ENCODE results near the gene GNG14. TPM values are rescaled to one million over a fixed set of nuclear protein-coding genes. Genes with fewer than 3 reads are reported as not detected.
A peak's percentile ranks its signal among the peaks of the same experiment; 100 is the strongest.
"Not testable (repeated sequence)": the region's sequence is repeated elsewhere in the genome, so short reads cannot be mapped to it uniquely, and the experiment has no call there.

Gene GNG14
- total RNA-seq, 1 donor from 2014 or later = not detected

DNA sequence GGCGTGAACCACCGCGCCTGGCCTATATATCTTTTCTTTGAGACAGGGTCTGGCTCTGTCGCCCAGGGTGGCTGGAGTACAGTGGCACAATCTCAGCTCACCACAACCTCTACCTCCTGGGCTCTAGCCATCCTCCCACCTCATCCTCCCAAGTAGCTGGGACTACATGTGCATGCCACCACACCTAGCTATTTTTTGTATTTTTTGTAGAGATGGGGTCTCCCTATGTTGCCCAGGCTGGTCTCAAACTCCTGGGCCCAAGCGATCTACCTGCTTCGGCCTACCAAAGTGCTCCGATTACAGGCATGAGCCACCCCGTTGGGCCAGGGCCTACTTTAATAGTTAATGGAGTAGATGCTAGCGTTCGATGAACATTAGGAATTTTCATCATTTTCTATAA is 32.5 kb downstream of the GNG14 start:
- no peak for DNase-seq (ENCODE audit: low spot score)
- intact Hi-C loops (cut with DNase I) = loop anchor here (5.0 kb wide), 2 partner anchors 42 to 77 kb away; no protein-coding TSS in a partner anchor

DNA sequence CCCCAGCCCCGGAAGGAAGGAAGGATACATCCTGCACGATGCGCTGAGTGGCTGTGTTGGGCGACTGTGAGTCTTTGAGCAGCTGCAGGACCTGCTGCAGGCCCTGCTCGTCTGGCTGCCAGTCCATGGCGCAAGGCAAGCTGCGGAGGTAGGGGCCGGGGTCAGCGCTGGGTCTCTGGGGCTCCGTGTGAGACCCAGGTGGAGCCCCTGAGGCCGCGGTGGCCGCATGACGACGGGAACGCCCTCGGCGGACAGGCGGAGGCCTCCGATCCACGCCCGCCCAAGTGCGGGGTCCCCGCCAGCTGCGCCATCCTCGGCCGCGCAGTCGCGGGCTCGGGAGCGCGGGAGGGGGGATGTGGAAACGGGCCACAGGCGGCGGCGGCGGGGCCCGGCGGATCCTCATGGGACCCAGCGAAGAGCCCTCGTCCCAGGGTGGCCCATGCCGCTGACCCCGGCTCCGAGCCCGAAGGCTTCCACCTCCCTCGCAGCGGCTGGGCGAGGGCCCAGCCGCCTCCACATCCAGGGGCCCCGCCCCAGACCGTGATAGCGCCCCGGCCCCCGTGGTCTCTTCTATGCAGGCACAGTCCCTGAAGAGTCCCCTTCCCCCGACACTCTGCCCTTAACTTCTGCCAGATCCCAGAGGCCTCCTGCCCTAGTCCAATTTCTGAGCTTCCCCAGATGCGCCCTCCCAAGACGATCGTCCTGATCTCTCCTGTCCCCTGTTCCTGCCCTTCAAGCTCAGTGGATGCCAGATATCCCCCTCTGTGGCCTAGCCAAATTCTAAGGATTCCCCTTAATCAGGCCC is 33.3 kb downstream of the GNG14 start:
- intact Hi-C loops (cut with DNase I) = loop anchor here (5.0 kb wide), 2 partner anchors 41 to 76 kb away; no protein-coding TSS in a partner anchor
- DNase-seq (ENCODE audit: low spot score) = no peak

DNA sequence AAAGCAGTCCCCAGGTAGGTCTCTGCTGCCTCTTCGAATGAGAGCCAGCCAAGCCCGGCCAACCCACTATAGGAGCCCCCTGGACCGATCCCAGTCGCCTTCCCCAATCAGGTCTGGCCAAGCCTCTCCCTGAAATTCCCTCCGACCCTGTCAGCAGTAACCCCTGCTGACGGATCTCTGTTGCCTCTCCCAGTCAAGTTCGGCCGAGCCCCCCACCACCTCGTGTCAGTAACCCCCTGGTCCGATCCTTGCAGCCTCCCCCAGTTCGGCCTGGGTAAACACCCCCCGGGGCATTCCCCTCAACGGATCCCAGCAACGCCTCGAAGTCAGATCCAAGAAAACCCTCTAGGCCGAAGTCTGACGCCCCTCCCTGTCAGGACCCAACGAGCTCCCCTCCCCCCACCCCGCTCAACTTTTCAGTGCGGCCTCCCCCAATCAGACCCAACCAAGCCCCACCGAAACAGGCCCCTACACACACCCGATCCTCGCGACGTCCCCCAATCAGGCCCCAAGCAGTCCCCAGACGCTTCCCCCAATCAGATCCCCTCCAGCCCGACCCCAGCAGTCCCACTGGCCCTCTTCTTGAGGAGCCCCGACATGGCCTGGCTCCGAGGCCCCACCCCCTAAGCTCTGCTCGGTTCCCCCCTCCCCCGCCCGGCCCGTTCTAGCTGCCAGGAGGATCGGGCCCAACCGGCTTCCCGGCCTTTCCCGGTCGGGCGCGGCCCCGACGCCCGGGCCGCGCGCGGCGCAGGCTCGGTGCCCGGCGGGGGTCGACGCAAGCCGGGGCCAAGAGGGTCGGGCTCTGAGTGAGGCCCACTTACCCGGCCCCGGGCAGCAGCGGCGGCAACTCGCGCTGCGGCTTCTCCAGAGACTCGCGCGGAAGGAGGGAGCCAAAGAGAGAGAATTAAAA is 34.1 kb downstream of the GNG14 start:
- DNase-seq (ENCODE audit: low spot score) = no peak
- intact Hi-C loops (cut with DNase I) = loop anchor here (1.0 to 5.0 kb wide), 3 partner anchors 12 to 75 kb away; partner anchors contain the start of gene TRIR

DNA sequence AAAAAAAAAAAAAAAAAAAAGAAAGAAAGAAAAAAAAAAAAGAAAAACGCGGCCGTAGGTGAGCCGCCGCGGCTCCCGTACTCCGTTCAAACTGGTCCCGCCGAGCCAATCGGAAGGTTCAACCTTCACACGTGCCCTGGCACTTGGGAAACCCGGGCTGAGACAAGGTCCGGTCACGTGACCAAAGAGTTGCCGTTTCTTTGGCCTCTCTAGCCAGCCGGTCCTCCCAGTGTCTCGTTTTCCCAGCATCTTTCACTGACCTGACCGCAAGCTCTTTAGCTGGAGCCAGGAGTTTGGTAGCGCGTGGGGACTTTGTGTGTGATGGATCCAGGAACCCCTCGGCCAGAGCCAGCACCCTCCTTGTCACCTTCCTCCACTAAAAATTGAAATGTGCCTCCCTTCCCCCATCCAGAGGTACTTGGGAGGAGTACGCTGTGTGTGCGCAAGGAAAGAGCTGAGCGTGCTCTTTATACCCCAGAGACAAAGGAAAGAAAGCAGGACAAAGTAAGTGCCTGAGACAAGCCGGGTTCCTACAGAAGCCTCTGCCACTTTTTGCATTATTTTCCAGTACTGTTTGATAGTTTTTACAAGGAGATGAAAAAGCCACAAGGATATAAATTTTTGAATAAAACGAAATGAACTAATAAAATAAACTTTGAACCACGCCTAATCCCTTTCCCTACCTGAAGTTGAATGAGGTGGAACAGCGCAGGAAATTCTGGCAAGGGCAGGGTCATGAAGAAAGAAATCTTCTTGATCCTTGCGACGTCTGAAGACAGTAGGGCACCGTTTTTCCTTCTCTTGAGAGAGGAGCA is 35.0 kb downstream of the GNG14 start:
- intact Hi-C loops (cut with DNase I) = loop anchor here (1.0 to 5.0 kb wide), 3 partner anchors 12 to 75 kb away; partner anchors contain the start of gene TRIR
- DNase-seq (ENCODE audit: low spot score) = peak; percentile 98

DNA sequence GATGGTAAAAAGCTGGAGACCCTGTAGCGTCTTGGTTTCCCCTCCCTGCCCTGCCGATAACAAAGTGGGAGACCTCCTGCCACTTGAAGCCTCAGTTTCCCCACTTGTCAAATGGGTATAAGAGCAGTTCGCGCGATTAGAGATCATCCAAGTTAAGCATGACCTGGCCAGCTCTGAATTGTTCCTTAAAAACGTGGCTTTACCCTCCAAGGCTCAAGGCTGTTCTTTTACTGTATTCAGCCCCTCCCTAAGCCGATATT is 35.5 kb downstream of the GNG14 start:
- no peak for DNase-seq (ENCODE audit: low spot score)
- intact Hi-C loops (cut with DNase I) = loop anchor here (5.0 kb wide), 2 partner anchors 39 to 74 kb away; no protein-coding TSS in a partner anchor

DNA sequence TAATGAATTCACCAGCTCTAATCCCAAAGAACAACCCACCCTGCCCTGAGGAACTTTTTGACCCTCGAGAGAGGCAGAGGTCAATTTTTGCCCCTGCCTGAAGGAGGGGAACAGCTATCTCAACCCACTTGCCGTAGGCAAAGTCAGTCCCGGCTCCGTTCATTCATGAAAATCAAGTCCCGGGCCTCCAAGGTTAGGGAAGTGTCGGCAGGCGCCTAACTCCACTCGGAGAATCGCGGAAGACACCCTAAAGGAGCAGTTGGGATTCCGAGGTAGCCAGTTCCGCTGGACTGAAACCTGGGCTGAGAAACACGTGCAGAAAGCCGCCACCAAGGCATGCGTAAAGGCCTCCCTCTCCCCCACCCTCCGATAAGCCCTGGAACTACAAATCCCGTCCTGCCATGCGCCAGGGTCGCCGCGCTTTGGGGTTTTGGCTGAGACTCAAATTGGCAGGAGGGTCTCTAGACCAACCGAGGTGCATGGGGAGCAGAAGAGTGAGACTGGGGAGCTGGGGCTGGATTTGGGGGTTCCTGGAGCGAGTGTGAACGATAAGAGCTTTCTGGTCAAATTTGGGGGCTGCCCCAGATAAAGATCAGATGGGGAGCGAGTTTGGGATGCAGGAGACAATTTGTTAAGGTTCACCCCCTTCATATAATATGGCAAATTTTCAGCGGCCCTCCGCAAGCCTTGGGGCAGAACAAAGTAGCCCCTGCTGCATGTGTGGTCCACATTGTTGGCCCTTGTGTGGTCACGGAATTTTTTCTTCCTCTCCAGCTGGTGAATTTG is 36.0 kb downstream of the GNG14 start, which contains the start of gene TNPO2:
TNPO2 (minus strand) TSS at position 292 of the 786 bp plus-strand sequence. CDS start 2,955 bp downstream, outside the sequence.
- no peak for DNase-seq (ENCODE audit: low spot score)

DNA sequence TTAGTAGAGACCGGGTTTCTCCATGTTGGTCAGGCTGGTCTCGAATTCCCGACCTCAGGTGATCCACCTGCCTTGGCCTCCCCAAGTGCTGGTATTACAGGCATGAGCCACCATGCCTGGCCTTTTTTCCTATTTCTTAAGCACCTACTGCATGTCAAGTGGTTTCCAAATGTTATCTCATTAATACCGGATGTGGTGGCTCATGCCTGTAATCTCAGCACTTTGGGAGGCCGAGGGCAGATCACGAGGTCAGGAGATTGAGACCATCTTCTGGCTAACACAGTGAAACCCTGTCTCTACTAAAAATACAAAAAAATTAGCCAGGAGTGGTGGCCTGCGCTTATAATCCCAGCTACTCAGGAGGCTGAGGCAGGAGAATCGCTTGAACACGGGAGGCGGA is 37.8 kb downstream of the GNG14 start:
- intact Hi-C loops (cut with DNase I); DNase-seq (ENCODE audit: low spot score): not testable (repeated sequence)

More for the DNA sequence above, 36.0 kb downstream of the GNG14 start, which contains the start of gene TNPO2:
- intact Hi-C loops (cut with DNase I) = loop anchor here (5.0 kb wide), 2 partner anchors 38 to 73 kb away; no protein-coding TSS in a partner anchor

DNA sequence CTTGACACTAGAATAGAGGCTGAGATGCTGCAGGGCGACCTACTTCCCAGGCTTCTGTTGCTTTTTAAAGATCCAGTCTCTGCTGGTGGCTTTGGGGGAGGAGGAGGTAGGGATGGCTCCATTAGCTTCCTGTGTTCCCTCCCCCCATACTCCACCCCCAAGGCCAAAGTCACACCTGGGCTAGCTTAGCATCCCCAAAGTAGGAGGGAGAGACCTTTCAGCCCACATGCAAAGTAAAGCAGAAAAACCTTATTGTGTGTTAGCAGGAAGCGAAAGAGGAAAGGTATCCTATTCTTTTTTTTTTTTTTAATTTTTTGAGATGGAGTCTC is 39.2 kb downstream of the GNG14 start:
- no peak for DNase-seq (ENCODE audit: low spot score)
- intact Hi-C loops (cut with DNase I) = no loop called here

DNA sequence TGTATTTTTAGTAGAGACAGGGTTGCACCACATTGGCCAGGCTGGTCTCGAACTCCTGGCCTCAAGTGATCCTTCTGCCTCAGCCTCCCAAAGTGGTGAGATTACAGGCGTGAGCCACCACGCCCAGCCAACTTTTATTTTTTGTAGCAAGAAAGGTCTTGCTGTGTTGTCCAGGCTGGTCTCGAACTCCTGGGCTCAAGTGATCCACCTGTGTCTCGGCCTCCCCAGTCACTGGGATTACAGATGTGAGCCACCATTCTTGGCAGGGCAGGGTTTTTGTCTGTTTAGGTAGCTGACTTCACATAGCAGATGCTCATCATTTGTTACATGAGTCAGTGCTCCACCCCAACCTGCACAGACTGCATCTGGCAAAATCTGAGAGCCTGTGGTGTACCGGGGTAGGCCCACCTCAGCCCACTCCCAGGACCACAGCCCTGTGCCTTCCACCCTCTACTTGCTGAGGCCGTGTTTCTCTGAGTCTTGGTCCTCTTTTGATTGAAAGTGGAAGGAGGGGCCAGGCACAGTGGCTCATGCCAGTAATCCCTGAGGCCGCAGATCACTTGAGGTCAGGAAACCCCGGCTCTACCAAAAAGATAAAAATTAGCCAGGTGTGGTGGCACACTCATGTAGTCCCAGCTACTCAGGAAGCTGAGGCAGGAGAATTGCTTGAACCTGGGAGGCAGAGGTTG is 40.1 kb downstream of the GNG14 start:
- intact Hi-C loops (cut with DNase I) = no loop called here
- no peak for DNase-seq (ENCODE audit: low spot score)

DNA sequence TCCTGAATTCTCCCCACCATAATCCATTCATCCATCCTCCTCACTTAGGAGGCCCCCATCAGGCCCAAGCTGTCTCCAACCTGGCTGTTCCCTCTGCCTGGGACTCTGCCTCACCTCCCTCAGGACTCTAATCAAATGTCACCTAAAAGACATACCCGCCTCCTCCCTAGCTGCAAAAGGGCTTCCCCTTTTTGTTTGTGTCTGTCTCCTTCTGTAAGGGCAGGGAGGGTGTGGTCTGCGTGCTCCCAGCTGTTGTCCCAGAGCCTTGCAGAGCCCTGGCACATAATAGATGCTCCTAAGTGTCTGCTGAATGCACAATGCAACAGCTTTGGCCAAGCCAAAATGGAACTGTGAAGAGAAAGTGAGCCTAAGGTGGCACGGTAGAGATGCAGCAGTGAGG is 42.3 kb downstream of the GNG14 start:
- intact Hi-C loops (cut with DNase I) = no loop called here
- no peak for DNase-seq (ENCODE audit: low spot score)

DNA sequence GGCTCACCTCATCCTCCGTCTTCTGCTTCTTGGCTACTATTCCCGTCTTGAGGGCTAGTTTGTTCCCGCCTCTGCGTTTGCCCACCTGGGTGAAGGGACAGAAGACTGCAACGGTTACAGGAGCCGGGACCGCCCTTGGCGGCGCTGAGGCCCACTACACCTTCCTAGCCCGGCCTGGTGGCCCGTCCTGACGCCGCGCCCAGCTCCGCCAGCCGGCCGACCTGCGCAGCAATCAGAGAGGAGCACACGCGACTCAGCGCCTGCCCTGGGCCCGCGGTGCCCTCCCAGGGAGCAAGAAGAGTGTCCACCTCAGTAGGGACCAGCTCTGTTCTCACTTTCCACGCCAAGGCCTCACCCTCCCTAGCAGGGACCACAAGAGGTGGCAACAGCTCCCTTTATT is 43.5 kb downstream of the GNG14 start:
- no peak for DNase-seq (ENCODE audit: low spot score)
- intact Hi-C loops (cut with DNase I) = no loop called here

DNA sequence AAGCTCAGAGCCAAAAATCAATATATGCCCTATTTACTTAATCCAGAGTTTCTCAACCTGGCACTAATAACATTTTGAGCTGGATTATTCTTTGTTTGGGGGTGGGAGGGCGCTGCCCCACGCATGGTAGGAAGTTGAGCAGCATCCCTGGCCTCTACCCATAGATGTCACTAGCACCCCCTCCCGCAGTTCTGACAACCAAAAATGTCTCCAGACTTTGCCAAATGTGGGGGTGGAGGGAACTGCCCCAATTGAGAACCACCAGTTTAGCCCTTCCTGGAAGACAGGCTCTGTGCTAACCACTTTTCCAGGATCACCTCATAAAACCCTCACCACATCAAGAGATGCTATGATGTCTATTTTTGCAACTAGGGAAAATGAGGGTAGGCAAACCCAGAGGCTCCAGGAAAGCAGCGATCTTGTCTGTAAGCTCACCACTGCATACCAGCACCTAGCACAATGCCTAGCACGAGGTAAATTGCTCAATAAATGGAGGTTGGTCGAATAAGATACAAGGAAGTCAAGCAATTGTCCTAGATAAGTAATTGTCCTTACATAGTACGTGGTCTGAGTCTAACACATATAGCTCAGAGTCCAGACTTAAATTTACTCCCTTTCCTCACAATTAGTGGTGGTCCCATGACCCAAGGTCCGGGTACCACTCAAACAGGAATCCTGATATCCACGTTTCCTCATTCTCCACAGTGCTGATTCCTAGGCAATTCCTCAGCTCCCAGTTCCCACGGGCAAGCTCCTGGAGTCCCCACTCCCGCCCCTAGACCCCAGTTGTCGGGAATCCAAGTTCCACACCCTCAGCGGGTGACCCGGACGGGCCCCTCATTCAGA is 45.8 kb downstream of the GNG14 start:
- no peak for DNase-seq (ENCODE audit: low spot score)
- intact Hi-C loops (cut with DNase I) = loop anchor here (1.0 kb wide), 2 partner anchors 11 to 40 kb away; no protein-coding TSS in a partner anchor

DNA sequence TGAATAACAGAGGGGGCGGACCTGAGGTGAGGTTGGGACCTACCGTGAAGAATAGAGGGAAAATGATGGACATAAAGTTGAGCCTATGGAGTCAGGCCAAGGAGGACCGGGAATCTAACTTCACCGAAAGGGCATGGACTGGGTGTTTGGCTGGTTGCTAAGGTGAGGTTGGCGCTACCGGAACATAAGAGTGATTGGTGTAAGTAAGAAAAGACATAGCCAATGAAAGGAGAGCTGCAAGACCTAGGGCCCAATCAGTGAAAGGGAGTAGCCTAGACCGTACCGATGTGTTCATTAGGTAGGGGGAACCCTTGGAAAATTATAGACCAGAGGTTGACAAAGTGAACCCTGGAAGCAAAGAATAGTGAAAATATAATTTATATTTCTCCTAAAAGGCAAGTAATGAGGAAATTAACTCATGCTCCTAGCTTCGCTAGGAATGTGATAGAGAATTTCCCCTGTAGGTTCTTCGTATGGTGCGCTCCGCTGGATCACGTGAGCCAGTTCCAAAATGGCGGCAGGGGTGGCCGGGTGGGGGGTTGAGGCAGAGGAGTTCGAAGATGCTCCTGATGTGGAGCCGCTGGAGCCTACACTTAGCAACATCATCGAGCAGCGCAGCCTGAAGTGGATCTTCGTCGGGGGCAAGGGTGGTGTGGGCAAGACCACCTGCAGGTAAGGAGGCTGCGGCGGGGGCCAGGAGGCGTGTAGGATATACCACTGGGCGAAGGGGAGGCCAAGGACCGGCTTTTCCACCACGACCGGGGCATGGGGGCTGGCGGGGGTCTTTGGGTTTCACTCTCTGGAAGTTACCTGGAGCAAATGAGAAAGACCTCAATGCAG is 49.4 kb downstream of the GNG14 start, which contains the start of gene GET3:
GET3 (plus strand) TSS at position 503 of the 840 bp plus-strand sequence; CDS start at position 512, 9 bp downstream.
- intact Hi-C loops (cut with DNase I) = no loop called here
- peak; percentile 91 for DNase-seq (ENCODE audit: low spot score)

DNA sequence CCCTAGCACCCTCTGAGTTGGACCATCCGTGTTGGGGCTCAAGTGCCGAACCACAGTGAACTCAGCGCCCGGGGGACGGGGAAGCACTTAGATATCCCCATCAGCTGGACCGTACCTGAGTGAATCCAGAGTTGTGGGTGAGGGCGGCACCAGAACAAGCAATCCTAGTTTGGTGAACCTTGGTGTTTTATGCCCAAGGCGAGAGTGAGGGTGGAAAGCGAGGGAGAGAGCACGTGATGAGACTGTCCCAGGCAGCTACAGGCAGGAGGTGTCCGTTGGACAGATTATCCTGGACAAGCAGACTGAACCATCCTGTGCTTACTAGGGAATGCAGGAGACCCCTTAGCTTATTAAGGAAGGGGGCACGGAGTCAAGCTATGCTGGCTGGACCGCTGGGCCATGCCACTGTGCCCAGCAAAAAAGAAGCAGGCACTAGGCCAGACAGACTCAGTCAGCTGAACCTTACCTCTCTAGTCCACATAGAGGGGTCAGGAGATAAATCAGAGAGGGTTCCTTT is 50.1 kb downstream of the GNG14 start:
- DNase-seq (ENCODE audit: low spot score) = no peak
- intact Hi-C loops (cut with DNase I) = no loop called here
